ENCODE data around the gene RNF5.

The RNF5 gene, protein sequence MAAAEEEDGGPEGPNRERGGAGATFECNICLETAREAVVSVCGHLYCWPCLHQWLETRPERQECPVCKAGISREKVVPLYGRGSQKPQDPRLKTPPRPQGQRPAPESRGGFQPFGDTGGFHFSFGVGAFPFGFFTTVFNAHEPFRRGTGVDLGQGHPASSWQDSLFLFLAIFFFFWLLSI

DNA sequence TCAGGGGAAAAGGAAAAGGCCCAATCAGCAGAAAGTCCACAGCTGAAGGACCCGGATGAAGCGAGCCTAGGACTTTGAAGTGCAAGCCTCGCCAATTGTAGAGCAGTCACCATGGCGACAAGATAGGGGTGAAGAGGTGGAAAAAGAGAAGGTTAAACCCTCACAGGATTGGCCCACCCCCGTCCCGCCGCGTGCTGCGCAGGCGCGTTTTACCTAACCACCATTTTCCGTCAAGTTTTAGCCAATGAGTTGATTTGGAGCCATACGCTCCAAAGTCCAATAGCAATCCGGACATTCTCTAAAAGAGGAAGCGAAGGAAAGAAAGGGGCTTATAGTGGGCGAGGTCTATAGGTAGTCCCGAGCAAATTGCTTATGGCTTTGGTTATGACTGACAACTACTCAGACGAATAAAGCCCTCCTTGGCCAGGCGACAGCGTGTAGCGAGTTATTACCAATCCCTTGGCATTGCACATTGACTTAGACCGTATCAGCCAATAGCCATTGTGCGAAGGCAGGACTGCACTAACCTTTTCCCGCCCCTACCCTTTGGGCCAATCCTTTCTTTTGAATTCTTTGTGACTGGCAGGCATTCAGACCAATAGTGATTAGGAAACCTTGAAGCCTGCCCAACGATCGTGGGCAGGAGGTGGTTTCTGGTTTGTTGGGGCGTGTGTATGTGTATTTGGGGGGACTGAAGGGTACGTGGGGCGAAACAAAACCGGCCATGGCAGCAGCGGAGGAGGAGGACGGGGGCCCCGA is at the start of gene RNF5:
TSS of gene RNF5 (plus strand) at position 618 of the 759 bp plus-strand sequence. CDS start at position 725, 107 bp downstream.
- peak within 1 kb of the TSS; percentile 80 for H3K27ac ChIP-seq (ENCODE audit: extremely low read depth, low read depth, low read length)
- H3K9me3 ChIP-seq (ENCODE audit: control insufficient read depth, insufficient read depth, low read depth, low read length), result no peaks in the 10 kb centered on the region
- H3K4me1 ChIP-seq (ENCODE audit: control insufficient read depth, insufficient read depth, low read length), result peaks cover 14% of the 10 kb centered on the region
- CTCF ChIA-PET, result interaction anchor here (0.6 to 1.6 kb wide), 7 partner anchors 15 to 236 kb away, joined by 3 to 15 read pairs (median 3); no protein-coding TSS in a partner anchor
- H3K4me3 ChIP-seq (ENCODE audit: low read depth, low read length), result peak within 1 kb of the TSS; percentile 68
- H3K36me3 ChIP-seq (ENCODE audit: control insufficient read depth in 2 of 2, insufficient read depth in 1 of 2, low read length in 2 of 2), result peaks cover 0 to 39% of the 10 kb centered on the region in 2 experiments; a peak in 2 of 3 replicates
- POLR2A ChIA-PET, result interaction anchor here (0.5 to 2.5 kb wide), 17 partner anchors 7 to 794 kb away, joined by 3 to 38 read pairs (median 5); partner anchors contain the start of genes ATF6B, EGFL8, FKBPL and GPSM3
- TF ChIP-seq ZFHX2 (tag by site-specific recombination; conservative IDR thresholded peaks at IDR 0.05) (peak; percentile 84; the same call in 1 of the 2 replicates), ZNF391 (tag by site-specific recombination; IDR thresholded peaks at IDR 0.05; ENCODE audit: borderline replicate concordance, low read depth) (no peak), BCL11B (tag by site-specific recombination; IDR thresholded peaks at IDR 0.05; ENCODE audit: low read depth) (no peak), ZNF174 (tag by site-specific recombination; IDR thresholded peaks at IDR 0.05) (no peak), ZNF202 (tag by site-specific recombination; IDR thresholded peaks at IDR 0.05; ENCODE audit: borderline replicate concordance) (no peak), ZNF558 (tag by site-specific recombination; IDR thresholded peaks at IDR 0.05) (no peak), ZNF423 (tag by site-specific recombination; IDR thresholded peaks at IDR 0.05) (no peak), ZNF585B (tag by site-specific recombination; IDR thresholded peaks at IDR 0.05) (no peak), MYNN (tag by site-specific recombination; IDR thresholded peaks at IDR 0.05; ENCODE audit: borderline replicate concordance) (peak; percentile 87), ZNF416 (tag by site-specific recombination; IDR thresholded peaks at IDR 0.05) (no peak), EGR2 (tag by site-specific recombination; IDR thresholded peaks at IDR 0.05; ENCODE audit: low read depth) (peak; percentile 84; the same call in 1 of the 2 replicates), ZIC2 (tag by site-specific recombination; IDR thresholded peaks at IDR 0.05) (no peak), ZBTB8A (tag by site-specific recombination; IDR thresholded peaks at IDR 0.05) (no peak), ZNF10 (tag by site-specific recombination; IDR thresholded peaks at IDR 0.05) (peak; percentile 80; the same call in 1 of the 2 replicates), ZBTB21 (tag by site-specific recombination; IDR thresholded peaks at IDR 0.05) (no peak), TCF7L2 (IDR thresholded peaks at IDR 0.05; ENCODE audit: borderline replicate concordance, low read depth, low read length) (peak; percentile 92), HOXA7 (CRISPR knock-in tag; IDR thresholded peaks at IDR 0.05; ENCODE audit: borderline replicate concordance) (no peak), ZNF394 (tag by site-specific recombination; IDR thresholded peaks at IDR 0.05; ENCODE audit: borderline replicate concordance) (no peak), ZNF112 (tag by site-specific recombination; IDR thresholded peaks at IDR 0.05) (no peak)
- TF ChIP-seq, protein P1, sequence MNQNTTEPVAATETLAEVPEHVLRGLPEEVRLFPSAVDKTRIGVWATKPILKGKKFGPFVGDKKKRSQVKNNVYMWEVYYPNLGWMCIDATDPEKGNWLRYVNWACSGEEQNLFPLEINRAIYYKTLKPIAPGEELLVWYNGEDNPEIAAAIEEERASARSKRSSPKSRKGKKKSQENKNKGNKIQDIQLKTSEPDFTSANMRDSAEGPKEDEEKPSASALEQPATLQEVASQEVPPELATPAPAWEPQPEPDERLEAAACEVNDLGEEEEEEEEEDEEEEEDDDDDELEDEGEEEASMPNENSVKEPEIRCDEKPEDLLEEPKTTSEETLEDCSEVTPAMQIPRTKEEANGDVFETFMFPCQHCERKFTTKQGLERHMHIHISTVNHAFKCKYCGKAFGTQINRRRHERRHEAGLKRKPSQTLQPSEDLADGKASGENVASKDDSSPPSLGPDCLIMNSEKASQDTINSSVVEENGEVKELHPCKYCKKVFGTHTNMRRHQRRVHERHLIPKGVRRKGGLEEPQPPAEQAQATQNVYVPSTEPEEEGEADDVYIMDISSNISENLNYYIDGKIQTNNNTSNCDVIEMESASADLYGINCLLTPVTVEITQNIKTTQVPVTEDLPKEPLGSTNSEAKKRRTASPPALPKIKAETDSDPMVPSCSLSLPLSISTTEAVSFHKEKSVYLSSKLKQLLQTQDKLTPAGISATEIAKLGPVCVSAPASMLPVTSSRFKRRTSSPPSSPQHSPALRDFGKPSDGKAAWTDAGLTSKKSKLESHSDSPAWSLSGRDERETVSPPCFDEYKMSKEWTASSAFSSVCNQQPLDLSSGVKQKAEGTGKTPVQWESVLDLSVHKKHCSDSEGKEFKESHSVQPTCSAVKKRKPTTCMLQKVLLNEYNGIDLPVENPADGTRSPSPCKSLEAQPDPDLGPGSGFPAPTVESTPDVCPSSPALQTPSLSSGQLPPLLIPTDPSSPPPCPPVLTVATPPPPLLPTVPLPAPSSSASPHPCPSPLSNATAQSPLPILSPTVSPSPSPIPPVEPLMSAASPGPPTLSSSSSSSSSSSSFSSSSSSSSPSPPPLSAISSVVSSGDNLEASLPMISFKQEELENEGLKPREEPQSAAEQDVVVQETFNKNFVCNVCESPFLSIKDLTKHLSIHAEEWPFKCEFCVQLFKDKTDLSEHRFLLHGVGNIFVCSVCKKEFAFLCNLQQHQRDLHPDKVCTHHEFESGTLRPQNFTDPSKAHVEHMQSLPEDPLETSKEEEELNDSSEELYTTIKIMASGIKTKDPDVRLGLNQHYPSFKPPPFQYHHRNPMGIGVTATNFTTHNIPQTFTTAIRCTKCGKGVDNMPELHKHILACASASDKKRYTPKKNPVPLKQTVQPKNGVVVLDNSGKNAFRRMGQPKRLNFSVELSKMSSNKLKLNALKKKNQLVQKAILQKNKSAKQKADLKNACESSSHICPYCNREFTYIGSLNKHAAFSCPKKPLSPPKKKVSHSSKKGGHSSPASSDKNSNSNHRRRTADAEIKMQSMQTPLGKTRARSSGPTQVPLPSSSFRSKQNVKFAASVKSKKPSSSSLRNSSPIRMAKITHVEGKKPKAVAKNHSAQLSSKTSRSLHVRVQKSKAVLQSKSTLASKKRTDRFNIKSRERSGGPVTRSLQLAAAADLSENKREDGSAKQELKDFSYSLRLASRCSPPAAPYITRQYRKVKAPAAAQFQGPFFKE (tag by site-specific recombination; IDR thresholded peaks at IDR 0.05; ENCODE audit: borderline replicate concordance), result no peak
- TF ChIP-seq, protein P2, sequence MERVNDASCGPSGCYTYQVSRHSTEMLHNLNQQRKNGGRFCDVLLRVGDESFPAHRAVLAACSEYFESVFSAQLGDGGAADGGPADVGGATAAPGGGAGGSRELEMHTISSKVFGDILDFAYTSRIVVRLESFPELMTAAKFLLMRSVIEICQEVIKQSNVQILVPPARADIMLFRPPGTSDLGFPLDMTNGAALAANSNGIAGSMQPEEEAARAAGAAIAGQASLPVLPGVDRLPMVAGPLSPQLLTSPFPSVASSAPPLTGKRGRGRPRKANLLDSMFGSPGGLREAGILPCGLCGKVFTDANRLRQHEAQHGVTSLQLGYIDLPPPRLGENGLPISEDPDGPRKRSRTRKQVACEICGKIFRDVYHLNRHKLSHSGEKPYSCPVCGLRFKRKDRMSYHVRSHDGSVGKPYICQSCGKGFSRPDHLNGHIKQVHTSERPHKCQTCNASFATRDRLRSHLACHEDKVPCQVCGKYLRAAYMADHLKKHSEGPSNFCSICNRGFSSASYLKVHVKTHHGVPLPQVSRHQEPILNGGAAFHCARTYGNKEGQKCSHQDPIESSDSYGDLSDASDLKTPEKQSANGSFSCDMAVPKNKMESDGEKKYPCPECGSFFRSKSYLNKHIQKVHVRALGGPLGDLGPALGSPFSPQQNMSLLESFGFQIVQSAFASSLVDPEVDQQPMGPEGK (tag by site-specific recombination; IDR thresholded peaks at IDR 0.05), result peak; percentile 88
- TF ChIP-seq, protein P3, sequence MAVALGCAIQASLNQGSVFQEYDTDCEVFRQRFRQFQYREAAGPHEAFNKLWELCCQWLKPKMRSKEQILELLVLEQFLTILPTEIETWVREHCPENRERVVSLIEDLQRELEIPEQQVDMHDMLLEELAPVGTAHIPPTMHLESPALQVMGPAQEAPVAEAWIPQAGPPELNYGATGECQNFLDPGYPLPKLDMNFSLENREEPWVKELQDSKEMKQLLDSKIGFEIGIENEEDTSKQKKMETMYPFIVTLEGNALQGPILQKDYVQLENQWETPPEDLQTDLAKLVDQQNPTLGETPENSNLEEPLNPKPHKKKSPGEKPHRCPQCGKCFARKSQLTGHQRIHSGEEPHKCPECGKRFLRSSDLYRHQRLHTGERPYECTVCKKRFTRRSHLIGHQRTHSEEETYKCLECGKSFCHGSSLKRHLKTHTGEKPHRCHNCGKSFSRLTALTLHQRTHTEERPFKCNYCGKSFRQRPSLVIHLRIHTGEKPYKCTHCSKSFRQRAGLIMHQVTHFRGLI (tag by site-specific recombination; IDR thresholded peaks at IDR 0.05), result peak; percentile 50; the same call in 1 of the 2 replicates
- TF ChIP-seq, protein P4, sequence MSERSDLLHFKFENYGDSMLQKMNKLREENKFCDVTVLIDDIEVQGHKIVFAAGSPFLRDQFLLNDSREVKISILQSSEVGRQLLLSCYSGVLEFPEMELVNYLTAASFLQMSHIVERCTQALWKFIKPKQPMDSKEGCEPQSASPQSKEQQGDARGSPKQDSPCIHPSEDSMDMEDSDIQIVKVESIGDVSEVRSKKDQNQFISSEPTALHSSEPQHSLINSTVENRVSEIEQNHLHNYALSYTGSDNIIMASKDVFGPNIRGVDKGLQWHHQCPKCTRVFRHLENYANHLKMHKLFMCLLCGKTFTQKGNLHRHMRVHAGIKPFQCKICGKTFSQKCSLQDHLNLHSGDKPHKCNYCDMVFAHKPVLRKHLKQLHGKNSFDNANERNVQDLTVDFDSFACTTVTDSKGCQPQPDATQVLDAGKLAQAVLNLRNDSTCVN (tag by site-specific recombination; optimal IDR thresholded peaks at IDR 0.05), result no peak
- TF ChIP-seq, protein P5, sequence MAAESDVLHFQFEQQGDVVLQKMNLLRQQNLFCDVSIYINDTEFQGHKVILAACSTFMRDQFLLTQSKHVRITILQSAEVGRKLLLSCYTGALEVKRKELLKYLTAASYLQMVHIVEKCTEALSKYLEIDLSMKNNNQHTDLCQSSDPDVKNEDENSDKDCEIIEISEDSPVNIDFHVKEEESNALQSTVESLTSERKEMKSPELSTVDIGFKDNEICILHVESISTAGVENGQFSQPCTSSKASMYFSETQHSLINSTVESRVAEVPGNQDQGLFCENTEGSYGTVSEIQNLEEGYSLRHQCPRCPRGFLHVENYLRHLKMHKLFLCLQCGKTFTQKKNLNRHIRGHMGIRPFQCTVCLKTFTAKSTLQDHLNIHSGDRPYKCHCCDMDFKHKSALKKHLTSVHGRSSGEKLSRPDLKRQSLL (tag by site-specific recombination; IDR thresholded peaks at IDR 0.05), result no peak

Measured in HEK293 (cell line).